Osteoblast (primary cell): Measurements from ENCODE around the gene SMAD5. TPM values are rescaled to one million over a fixed set of nuclear protein-coding genes. Genes with fewer than 3 reads are reported as not detected.

Experiments
- DNase-seq: peaks from one replicate; pipeline ENCODE4 v3.0.0; 2011; ENCODE audit warnings: low spot score, mixed read lengths; ENCODE audit not compliant: insufficient read length; ENCODE audit errors: missing footprints
- H2AFZ ChIP-seq: 2 replicates; pipeline ENCODE4 v1.6.0; 2011; ENCODE audit warnings: mild to moderate bottlenecking, low read length
- H3K27ac ChIP-seq: 2 replicates; pipeline ENCODE4 v1.5.1; 2011; ENCODE audit warnings: mild to moderate bottlenecking, low read depth, low read length, moderate library complexity
- H3K27me3 ChIP-seq: 2 replicates; pipeline ENCODE4 v1.6.0; 2012; ENCODE audit warnings: mild to moderate bottlenecking, control low read depth, inconsistent platforms, low read length, moderate library complexity; ENCODE audit not compliant: insufficient read depth
- H3K36me3 ChIP-seq: 2 replicates; pipeline ENCODE4 v1.5.1; 2011; ENCODE audit warnings: mild to moderate bottlenecking, low read length, control low read depth, moderate library complexity; ENCODE audit not compliant: insufficient read depth
- H3K4me1 ChIP-seq: 2 replicates; pipeline ENCODE4 v1.5.1; 2011; ENCODE audit warnings: mild to moderate bottlenecking, low read length, control low read depth, moderate library complexity; ENCODE audit not compliant: insufficient read depth
- H3K4me2 ChIP-seq: 2 replicates; pipeline ENCODE4 v1.6.0; 2011; ENCODE audit warnings: mild to moderate bottlenecking, low read length; ENCODE audit not compliant: insufficient read depth
- H3K4me3 ChIP-seq: fragments of 200-600 bp; sonication (generic); 3 replicates; pipeline ENCODE4 v1.5.1; 2012; ENCODE audit warnings: mild to moderate bottlenecking, low read length, inconsistent platforms; ENCODE audit not compliant: insufficient read depth
- H3K79me2 ChIP-seq: 2 replicates; pipeline ENCODE4 v1.6.0; 2012; ENCODE audit warnings: mild to moderate bottlenecking, low read length, control low read depth, inconsistent platforms; ENCODE audit not compliant: insufficient read depth
- H3K9me3 ChIP-seq: 2 replicates; pipeline ENCODE4 v1.5.1; 2011; ENCODE audit warnings: low read depth, low read length, control low read depth
- H4K20me1 ChIP-seq: 2 replicates; pipeline ENCODE4 v1.6.0; 2012; ENCODE audit warnings: mild to moderate bottlenecking, low read length, control low read depth; ENCODE audit not compliant: insufficient read depth
- CTCF ChIP-seq: IDR thresholded peaks from 2 replicates; pipeline ENCODE4 v1.5.1; 2011; ENCODE audit warnings: mild to moderate bottlenecking, low read depth, low read length, moderate library complexity; ENCODE audit errors: extremely low read depth
- total RNA-seq: library from RNA; depleted of rRNA; stranded (reverse); fragments of >200 nt; gene quantifications from 2 replicates; pipeline ENCODE4 v1.2.3, GENCODE V29; 2012

The SMAD5 gene
- total RNA-seq, 1 donor, result 58.6 TPM

GRCh38 chr5:136159457-136159856, 26.8 kb downstream of the SMAD5 start:
- Histone ChIP-seq H4K20me1 (no peaks in the 10 kb centered on the region), H3K4me3 (no peak overlapping the region), H3K36me3 (peaks cover 35% of the 10 kb centered on the region), H3K79me2 (peaks cover 74% of the 10 kb centered on the region), H3K27ac (peak overlapping the region; percentile 25), H3K4me2 (no peak overlapping the region), H2AFZ (no peak overlapping the region), H3K4me1 (peaks cover 2% of the 10 kb centered on the region), H3K9me3 (no peaks in the 10 kb centered on the region), H3K27me3 (no peaks in the 10 kb centered on the region)
- no peak for TF ChIP-seq CTCF
- peak; percentile 37 for DNase-seq

GRCh38 chr5:136162008-136162407, 29.4 kb downstream of the SMAD5 start:
- peaks cover 29% of the 10 kb centered on the region for H3K36me3 ChIP-seq

GRCh38 chr5:136164226-136164625, 31.6 kb downstream of the SMAD5 start:
- H2AFZ ChIP-seq, result no peak overlapping the region
- H3K36me3 ChIP-seq, result peaks cover 33% of the 10 kb centered on the region
- no peak overlapping the region for H3K4me2 ChIP-seq
- no peaks in the 10 kb centered on the region for H3K27me3 ChIP-seq
- H3K27ac ChIP-seq, result no peak overlapping the region
- no peak overlapping the region for H3K4me3 ChIP-seq
- TF ChIP-seq CTCF, result no peak
- DNase-seq, result no peak
- H3K9me3 ChIP-seq, result no peaks in the 10 kb centered on the region
- H3K79me2 ChIP-seq, result peaks cover 55% of the 10 kb centered on the region
- no peaks in the 10 kb centered on the region for H4K20me1 ChIP-seq
- no peaks in the 10 kb centered on the region for H3K4me1 ChIP-seq

More at GRCh38 chr5:136162008-136162407, 29.4 kb downstream of the SMAD5 start:
- no peak overlapping the region for H3K4me2 ChIP-seq
- H3K4me3 ChIP-seq, result no peak overlapping the region
- no peak overlapping the region for H3K27ac ChIP-seq
- no peak for DNase-seq
- peaks cover 62% of the 10 kb centered on the region for H3K79me2 ChIP-seq
- no peaks in the 10 kb centered on the region for H3K27me3 ChIP-seq
- peaks cover 2% of the 10 kb centered on the region for H3K4me1 ChIP-seq
- no peaks in the 10 kb centered on the region for H3K9me3 ChIP-seq
- no peak for TF ChIP-seq CTCF
- no peaks in the 10 kb centered on the region for H4K20me1 ChIP-seq
- H2AFZ ChIP-seq, result no peak overlapping the region

- no peak overlapping the region for H3K27ac ChIP-seq
- H2AFZ ChIP-seq, result no peak overlapping the region
- H3K36me3 ChIP-seq, result peaks cover 29% of the 10 kb centered on the region
- no peak for DNase-seq
- no peaks in the 10 kb centered on the region for H3K9me3 ChIP-seq
- H4K20me1 ChIP-seq, result peaks cover 4% of the 10 kb centered on the region
- H3K4me1 ChIP-seq, result no peaks in the 10 kb centered on the region
- H3K27me3 ChIP-seq, result no peaks in the 10 kb centered on the region
- no peak for TF ChIP-seq CTCF
- no peak overlapping the region for H3K4me3 ChIP-seq
- H3K4me2 ChIP-seq, result no peak overlapping the region
- H3K79me2 ChIP-seq, result peaks cover 53% of the 10 kb centered on the region
Observed at GRCh38 chr5:136166909-136167308, 34.3 kb downstream of the SMAD5 start.
